Right lobe of liver (tissue), 4 donors: ENCODE results near the gene ABCC5.

Experiments used
- POLR2A ChIP-seq: fragments of 450-650 bp; IDR thresholded peaks from one replicate; pipeline ENCODE4 v1.6.1; 2017; ENCODE audit warnings: antibody characterized with exemption, mild to moderate bottlenecking
- TF ChIP-seq, protein P1 (sequence below), 4 donors: fragments of 200-600 bp in 3 of 4; fragments of 450-650 bp in 1 of 4; IDR thresholded peaks; one replicate each; pipeline versions ENCODE4 v1.5.1 to v1.8.0; 2016 to 2022; ENCODE audit warnings: antibody characterized with exemption in 4 of 4, mild to moderate bottlenecking in 2 of 4
- donor health status: DM: no; HTN: no; CAD: no.
- donor health status: DM: no; HTN: no; CAD: no.
- donor health status: DM: no; HTN: yes; CAD: no.

DNA sequence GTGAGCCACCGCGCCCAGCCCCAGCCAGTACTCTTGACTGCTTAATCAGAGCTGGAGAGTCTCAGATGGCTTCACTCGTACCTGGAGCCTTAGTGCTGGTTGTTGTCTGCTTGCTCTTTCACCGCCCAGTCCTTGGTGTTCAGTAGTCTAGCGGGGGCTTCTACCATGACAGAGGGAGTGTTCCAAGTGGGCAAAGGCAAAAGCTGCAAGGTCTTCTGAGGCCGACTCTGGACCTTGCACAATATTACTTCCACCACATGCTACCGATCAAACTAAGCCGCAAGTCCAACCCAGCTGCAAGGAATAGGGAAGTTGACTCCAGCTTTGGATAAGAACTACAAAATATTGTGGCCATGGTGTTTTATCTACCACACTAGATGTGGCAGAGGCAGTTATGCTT lies 139.6 kb downstream of the ABCC5 start:
- TF ChIP-seq, protein P1, sequence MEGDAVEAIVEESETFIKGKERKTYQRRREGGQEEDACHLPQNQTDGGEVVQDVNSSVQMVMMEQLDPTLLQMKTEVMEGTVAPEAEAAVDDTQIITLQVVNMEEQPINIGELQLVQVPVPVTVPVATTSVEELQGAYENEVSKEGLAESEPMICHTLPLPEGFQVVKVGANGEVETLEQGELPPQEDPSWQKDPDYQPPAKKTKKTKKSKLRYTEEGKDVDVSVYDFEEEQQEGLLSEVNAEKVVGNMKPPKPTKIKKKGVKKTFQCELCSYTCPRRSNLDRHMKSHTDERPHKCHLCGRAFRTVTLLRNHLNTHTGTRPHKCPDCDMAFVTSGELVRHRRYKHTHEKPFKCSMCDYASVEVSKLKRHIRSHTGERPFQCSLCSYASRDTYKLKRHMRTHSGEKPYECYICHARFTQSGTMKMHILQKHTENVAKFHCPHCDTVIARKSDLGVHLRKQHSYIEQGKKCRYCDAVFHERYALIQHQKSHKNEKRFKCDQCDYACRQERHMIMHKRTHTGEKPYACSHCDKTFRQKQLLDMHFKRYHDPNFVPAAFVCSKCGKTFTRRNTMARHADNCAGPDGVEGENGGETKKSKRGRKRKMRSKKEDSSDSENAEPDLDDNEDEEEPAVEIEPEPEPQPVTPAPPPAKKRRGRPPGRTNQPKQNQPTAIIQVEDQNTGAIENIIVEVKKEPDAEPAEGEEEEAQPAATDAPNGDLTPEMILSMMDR (IDR thresholded peaks at IDR 0.05): no peak
- no peak for TF ChIP-seq POLR2A
